A673 (cell line): ENCODE data around the gene EZR.

ENCODE experiments used
- CTCF ChIP-seq: fragments of 300-800, 200-600 bp; sonication (generic); conservative IDR thresholded peaks from 2 replicates; pipeline ENCODE4 v1.5.1; 2017; ENCODE audit warnings: low read depth, mild to moderate bottlenecking, antibody characterized with exemption, low read length, moderate library complexity, mixed read lengths
- EZH2 ChIP-seq: fragments of 200-600 bp; sonication (generic); IDR thresholded peaks from 2 replicates; pipeline ENCODE4 v1.6.1; 2017; ENCODE audit warnings: borderline replicate concordance, low read depth, mild to moderate bottlenecking, mixed read lengths, antibody characterized with exemption, low read length; ENCODE audit not compliant: poor library complexity, severe bottlenecking

- no peak for TF ChIP-seq CTCF
- TF ChIP-seq EZH2 = no peak
These were observed 47.6 kb downstream of the EZR start for GRCh38 chr6:158771399-158772152.
